OCI-LY3 (cell line): ENCODE measurements around the gene CLDN5.

Source experiments
- CTCF ChIP-seq: fragments of 200-600, 300-600 bp; sonication (generic); IDR thresholded peaks from 2 replicates; pipeline ENCODE4 v1.5.1; 2014; ENCODE audit warnings: antibody characterized with exemption, low read length, low read depth
- EZH2phosphoT487 ChIP-seq: fragments of 200-600 bp; shearing (Covaris generic); IDR thresholded peaks from 2 replicates; pipeline ENCODE4 v1.6.1; 2018; ENCODE audit warnings: antibody characterized with exemption, mixed run types, low read depth

- TF ChIP-seq CTCF (no peak), EZH2phosphoT487 (no peak)
These were observed 48.2 kb downstream of the CLDN5 start for GRCh38 chr22:19476023-19476422.
